Measurements from ENCODE around the gene SPCS1.
A peak's percentile ranks its signal among the peaks of the same experiment; 100 is the strongest.

SPCS1 gene

GRCh38 chr3:52682016-52682415, 23.9 kb upstream of the SPCS1 start:
- TF ChIP-seq ZC3H10 (CRISPR knock-in tag; IDR thresholded peaks at IDR 0.05) = no peak
- TF ChIP-seq ZFP3 (CRISPR knock-in tag; IDR thresholded peaks at IDR 0.05) = no peak
- TF ChIP-seq PPARA (CRISPR knock-in tag; IDR thresholded peaks at IDR 0.05; ENCODE audit: borderline replicate concordance) = no peak
- TF ChIP-seq TCF4 (CRISPR knock-in tag; IDR thresholded peaks at IDR 0.05; ENCODE audit: borderline replicate concordance) = no peak
- no peak for TF ChIP-seq ZNF8 (CRISPR knock-in tag; IDR thresholded peaks at IDR 0.05)
- no peak for TF ChIP-seq TSHZ2 (CRISPR knock-in tag; IDR thresholded peaks at IDR 0.05)
- no peak for TF ChIP-seq RARB (CRISPR knock-in tag; IDR thresholded peaks at IDR 0.05)
- TF ChIP-seq PATZ1 (CRISPR knock-in tag; IDR thresholded peaks at IDR 0.05; ENCODE audit: borderline replicate concordance) = no peak
- peak; percentile 53 for ATAC-seq

- ATAC-seq = no peak
- TF ChIP-seq ZFP30 (CRISPR knock-in tag; IDR thresholded peaks at IDR 0.05) (no peak), PATZ1 (CRISPR knock-in tag; IDR thresholded peaks at IDR 0.05; ENCODE audit: borderline replicate concordance) (no peak), ARNTL (CRISPR knock-in tag; IDR thresholded peaks at IDR 0.05; ENCODE audit: borderline replicate concordance, low read depth) (no peak)
Observed at GRCh38 chr3:52683611-52684010, 22.3 kb upstream of the SPCS1 start.

- TF ChIP-seq ZFP3 (CRISPR knock-in tag; IDR thresholded peaks at IDR 0.05) (no peak), SNAI2 (CRISPR knock-in tag; IDR thresholded peaks at IDR 0.05) (no peak), CREB5 (CRISPR knock-in tag; IDR thresholded peaks at IDR 0.05; ENCODE audit: low read depth) (no peak), CSRNP3 (CRISPR knock-in tag; IDR thresholded peaks at IDR 0.05) (no peak)
- ATAC-seq = no peak
Observed at GRCh38 chr3:52684184-52684583, 21.7 kb upstream of the SPCS1 start.

GRCh38 chr3:52685285-52685708, 20.6 kb upstream of the SPCS1 start:
- no peak for TF ChIP-seq BACH2 (CRISPR knock-in tag; IDR thresholded peaks at IDR 0.05; ENCODE audit: borderline replicate concordance)
- no peak for TF ChIP-seq POU6F1 (CRISPR knock-in tag; IDR thresholded peaks at IDR 0.05; ENCODE audit: borderline replicate concordance, low read depth)
- no peak for TF ChIP-seq PPARA (CRISPR knock-in tag; IDR thresholded peaks at IDR 0.05; ENCODE audit: borderline replicate concordance)
- no peak for TF ChIP-seq CREB5 (CRISPR knock-in tag; IDR thresholded peaks at IDR 0.05; ENCODE audit: low read depth)
- no peak for TF ChIP-seq TSHZ2 (CRISPR knock-in tag; IDR thresholded peaks at IDR 0.05)
- TF ChIP-seq ZC3H10 (CRISPR knock-in tag; IDR thresholded peaks at IDR 0.05) = no peak
- TF ChIP-seq ISL1 (CRISPR knock-in tag; IDR thresholded peaks at IDR 0.05) = no peak
- no peak for TF ChIP-seq TCF4 (CRISPR knock-in tag; IDR thresholded peaks at IDR 0.05; ENCODE audit: borderline replicate concordance)
- ATAC-seq = peak; percentile 72
